NCI-H1417 treated with DMSO at 0.1 percent for 48 hours (cell line): ENCODE data around the gene IGFN1.
A peak's percentile ranks its signal among the peaks of the same experiment; 100 is the strongest.

Source experiments
- DNase-seq: peaks from one replicate; lab custom pipeline; 2025; lab: John Stamatoyannopoulos, UW

The IGFN1 gene

GRCh38 chr1:201163707-201164106, 26.9 kb upstream of the IGFN1 start:
- no peak for DNase-seq

GRCh38 chr1:201164645-201165044, 26.0 kb upstream of the IGFN1 start:
- DNase-seq = no peak

- peak; percentile 20 for DNase-seq
Observed at GRCh38 chr1:201167041-201167991, 23.3 kb upstream of the IGFN1 start.

GRCh38 chr1:201169203-201169602, 21.4 kb upstream of the IGFN1 start:
- no peak for DNase-seq

- DNase-seq = no peak
Observed at GRCh38 chr1:201169971-201170532, 20.6 kb upstream of the IGFN1 start.

- peak; percentile 89 for DNase-seq
Observed at GRCh38 chr1:201170533-201171062, 20.0 kb upstream of the IGFN1 start.

GRCh38 chr1:201171063-201172036, 19.3 kb upstream of the IGFN1 start:
- DNase-seq = peak; percentile 39

- no peak for DNase-seq
Observed at GRCh38 chr1:201172326-201172725, 18.3 kb upstream of the IGFN1 start.

- DNase-seq = no peak
Observed at GRCh38 chr1:201172999-201173610, 17.5 kb upstream of the IGFN1 start.

GRCh38 chr1:201173736-201174135, 16.9 kb upstream of the IGFN1 start:
- no peak for DNase-seq

- DNase-seq = no peak
Observed at GRCh38 chr1:201175820-201176500, 14.7 kb upstream of the IGFN1 start.

GRCh38 chr1:201176940-201177339, 13.7 kb upstream of the IGFN1 start:
- DNase-seq = no peak

GRCh38 chr1:201178718-201179117, 11.9 kb upstream of the IGFN1 start:
- DNase-seq = no peak

GRCh38 chr1:201180141-201180540, 10.5 kb upstream of the IGFN1 start:
- no peak for DNase-seq

- DNase-seq = no peak
Observed at GRCh38 chr1:201180901-201181300, 9.7 kb upstream of the IGFN1 start.

GRCh38 chr1:201181323-201181722, 9.3 kb upstream of the IGFN1 start:
- no peak for DNase-seq

GRCh38 chr1:201181726-201182125, 8.9 kb upstream of the IGFN1 start:
- DNase-seq = no peak

- peak; percentile 45 for DNase-seq
Observed at GRCh38 chr1:201183209-201183608, 7.4 kb upstream of the IGFN1 start.

GRCh38 chr1:201183753-201184152, 6.9 kb upstream of the IGFN1 start:
- no peak for DNase-seq

- no peak for DNase-seq
Observed at GRCh38 chr1:201184307-201185122, 6.1 kb upstream of the IGFN1 start.
